ENCODE results near the gene APLP2.

Gene APLP2

DNA sequence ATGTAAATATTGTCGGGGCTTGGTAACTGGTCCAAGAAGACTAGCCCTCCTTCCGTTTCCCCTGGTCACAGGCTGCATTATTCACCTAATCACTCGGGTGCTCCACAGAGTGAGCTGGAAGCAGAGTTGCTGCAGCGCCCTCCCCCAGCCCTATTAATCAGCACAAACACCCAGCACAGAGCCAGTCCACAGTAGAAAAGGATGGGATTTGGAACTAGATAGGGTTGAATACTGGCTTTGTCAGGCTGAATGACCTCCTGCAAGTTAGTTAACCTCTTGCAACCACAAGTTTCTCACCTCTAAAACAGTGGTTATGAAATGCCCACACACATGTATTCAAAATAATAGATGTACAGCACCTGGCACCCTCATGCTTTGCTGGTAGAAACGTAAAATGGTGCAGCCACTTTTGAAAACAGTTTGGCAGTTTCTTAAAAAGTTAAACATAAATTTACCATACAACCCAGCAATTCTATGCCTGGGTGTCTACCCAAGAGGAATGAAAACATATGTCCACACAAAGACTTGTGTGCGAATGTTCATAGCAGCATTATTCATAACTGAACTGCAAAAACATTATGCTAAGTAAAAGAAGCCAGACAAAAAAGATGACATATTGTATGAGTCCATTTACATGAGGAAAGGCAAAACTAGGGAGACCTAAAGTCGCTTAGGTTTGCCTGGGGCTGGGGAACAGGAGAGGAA is 31.7 kb upstream of the APLP2 start:
- DNase-seq (ENCODE audit: low spot score), result no peak
- TF ChIP-seq, protein P1, sequence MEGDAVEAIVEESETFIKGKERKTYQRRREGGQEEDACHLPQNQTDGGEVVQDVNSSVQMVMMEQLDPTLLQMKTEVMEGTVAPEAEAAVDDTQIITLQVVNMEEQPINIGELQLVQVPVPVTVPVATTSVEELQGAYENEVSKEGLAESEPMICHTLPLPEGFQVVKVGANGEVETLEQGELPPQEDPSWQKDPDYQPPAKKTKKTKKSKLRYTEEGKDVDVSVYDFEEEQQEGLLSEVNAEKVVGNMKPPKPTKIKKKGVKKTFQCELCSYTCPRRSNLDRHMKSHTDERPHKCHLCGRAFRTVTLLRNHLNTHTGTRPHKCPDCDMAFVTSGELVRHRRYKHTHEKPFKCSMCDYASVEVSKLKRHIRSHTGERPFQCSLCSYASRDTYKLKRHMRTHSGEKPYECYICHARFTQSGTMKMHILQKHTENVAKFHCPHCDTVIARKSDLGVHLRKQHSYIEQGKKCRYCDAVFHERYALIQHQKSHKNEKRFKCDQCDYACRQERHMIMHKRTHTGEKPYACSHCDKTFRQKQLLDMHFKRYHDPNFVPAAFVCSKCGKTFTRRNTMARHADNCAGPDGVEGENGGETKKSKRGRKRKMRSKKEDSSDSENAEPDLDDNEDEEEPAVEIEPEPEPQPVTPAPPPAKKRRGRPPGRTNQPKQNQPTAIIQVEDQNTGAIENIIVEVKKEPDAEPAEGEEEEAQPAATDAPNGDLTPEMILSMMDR (IDR thresholded peaks at IDR 0.05; ENCODE audit: extremely low read depth, insufficient read depth, missing control alignments), result no peak
- in situ Hi-C loops (cut with MboI; ENCODE audit: low pct_unique_long_range_greater_than_20kb, low sequenced_read_pairs, unreplicated experiment), result no loop called here

DNA sequence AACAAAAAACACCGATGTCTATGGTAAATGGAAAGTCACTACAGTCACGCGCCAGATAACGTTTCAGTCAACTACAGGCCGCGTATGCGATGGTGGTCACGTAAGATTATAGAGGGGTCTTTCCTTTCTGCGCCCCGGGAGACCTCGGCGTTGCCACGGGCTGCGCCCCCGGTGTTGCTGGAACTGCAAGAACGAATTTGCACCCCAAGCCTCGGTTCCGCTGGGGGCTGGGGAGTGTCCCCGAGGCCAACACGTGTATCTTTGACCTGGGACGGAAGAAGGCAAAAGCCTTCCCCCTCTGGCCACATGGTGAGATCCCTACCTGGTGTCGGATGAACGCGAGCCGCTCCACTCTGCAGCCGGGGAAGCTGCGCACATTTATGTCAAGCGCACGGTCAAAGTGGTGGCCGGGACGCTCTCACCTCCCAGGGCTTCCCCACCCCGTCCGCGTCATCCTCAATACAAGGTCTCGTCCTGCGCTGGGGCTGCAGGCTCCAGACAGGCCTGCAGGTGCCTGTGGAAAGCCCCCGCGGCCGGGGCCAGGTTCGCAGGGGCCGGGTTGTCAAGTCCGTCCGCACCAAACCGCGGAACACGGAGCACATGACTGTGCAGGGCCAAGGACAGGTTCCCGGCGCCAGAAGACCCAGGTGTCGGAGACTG is 29.3 kb upstream of the APLP2 start:
- DNase-seq (ENCODE audit: low spot score), result no peak
- in situ Hi-C loops (cut with MboI; ENCODE audit: low pct_unique_long_range_greater_than_20kb, low sequenced_read_pairs, unreplicated experiment), result no loop called here
- TF ChIP-seq, protein P1 (IDR thresholded peaks at IDR 0.05; ENCODE audit: extremely low read depth, insufficient read depth, missing control alignments), result no peak

- TF ChIP-seq, protein P1 (IDR thresholded peaks at IDR 0.05; ENCODE audit: extremely low read depth, insufficient read depth, missing control alignments), result no peak
- in situ Hi-C loops (cut with MboI; ENCODE audit: low pct_unique_long_range_greater_than_20kb, low sequenced_read_pairs, unreplicated experiment), result no loop called here
- DNase-seq (ENCODE audit: low spot score), result no peak
These were observed 27.6 kb upstream of the APLP2 start for GRCh38 chr11:130042093-130042591.

DNA sequence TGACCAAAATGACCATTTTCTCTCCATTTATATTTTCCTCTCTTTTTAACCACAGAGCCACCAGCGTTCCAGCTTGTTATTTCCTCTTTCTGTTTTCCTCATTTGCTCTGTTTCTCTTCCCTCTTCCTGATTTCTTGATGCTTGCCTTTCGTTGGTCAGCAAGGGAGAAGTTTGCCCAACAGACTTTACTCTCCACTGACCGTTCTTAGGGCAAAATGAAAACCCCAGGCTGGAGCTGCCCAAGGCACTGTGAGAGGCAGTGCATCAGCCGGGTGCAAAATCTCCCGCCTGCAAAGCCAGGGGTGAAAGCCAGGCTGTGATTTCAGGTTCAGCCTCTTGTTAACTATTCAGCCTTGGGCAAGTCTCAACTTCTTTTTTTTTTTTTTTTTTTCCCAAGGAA is 26.1 kb upstream of the APLP2 start:
- DNase-seq (ENCODE audit: low spot score), result no peak
- TF ChIP-seq, protein P1 (IDR thresholded peaks at IDR 0.05; ENCODE audit: extremely low read depth, insufficient read depth, missing control alignments), result no peak
- in situ Hi-C loops (cut with MboI; ENCODE audit: low pct_unique_long_range_greater_than_20kb, low sequenced_read_pairs, unreplicated experiment), result no loop called here

DNA sequence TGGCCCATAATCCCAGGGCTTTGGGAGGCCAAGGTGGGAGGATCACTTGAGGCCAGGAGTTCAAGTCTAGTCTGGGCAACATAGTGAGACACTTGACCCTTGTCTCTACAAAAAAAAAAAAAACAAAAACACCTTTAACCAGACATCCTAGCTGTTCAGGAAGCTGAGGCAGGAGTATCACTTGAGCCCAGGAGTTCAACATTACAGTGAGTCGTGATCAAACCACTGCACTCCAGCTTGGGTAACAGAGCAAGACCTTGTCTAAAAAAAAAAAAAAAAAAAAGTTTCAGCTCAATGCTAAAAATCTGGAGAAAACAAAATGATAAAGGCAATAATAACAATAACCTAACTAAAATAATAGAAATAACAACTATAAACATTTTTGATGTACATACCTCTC is 22.6 kb upstream of the APLP2 start:
- TF ChIP-seq, protein P1 (IDR thresholded peaks at IDR 0.05; ENCODE audit: extremely low read depth, insufficient read depth, missing control alignments), result no peak
- in situ Hi-C loops (cut with MboI; ENCODE audit: low pct_unique_long_range_greater_than_20kb, low sequenced_read_pairs, unreplicated experiment), result no loop called here
- DNase-seq (ENCODE audit: low spot score), result no peak

GRCh38 chr11:130049328-130049771 is 20.3 kb upstream of the APLP2 start:
- TF ChIP-seq, protein P1 (IDR thresholded peaks at IDR 0.05; ENCODE audit: extremely low read depth, insufficient read depth, missing control alignments), result no peak
- no peak for DNase-seq (ENCODE audit: low spot score)
- in situ Hi-C loops (cut with MboI; ENCODE audit: low pct_unique_long_range_greater_than_20kb, low sequenced_read_pairs, unreplicated experiment), result no loop called here

Measured in GM13977 (cell line).